Upper lobe of right lung (tissue), 1 donor: Measurements from ENCODE around the gene PSMA2. TPM values are rescaled to one million over a fixed set of nuclear protein-coding genes. Genes with fewer than 3 reads are reported as not detected.
A peak's percentile ranks its signal among the peaks of the same experiment; 100 is the strongest.

Experiments used
- ATAC-seq: fragments of 200-7000 bp; cut with Tn5 transposase; one replicate; pipeline ENCODE4 v1.9.1; 2020; ENCODE audit warnings: mild to moderate bottlenecking, moderate library complexity
- DNase-seq: peaks from one replicate; pipeline ENCODE4 v3.0.0-alpha.2; 2020
- H3K27ac ChIP-seq: fragments of 200-600 bp; one replicate; pipeline ENCODE4 v1.8.0; 2022
- H3K27me3 ChIP-seq: fragments of 200-600 bp; one replicate; pipeline ENCODE4 v1.8.0; 2022; ENCODE audit warnings: mild to moderate bottlenecking
- H3K36me3 ChIP-seq: fragments of 200-600 bp; one replicate; pipeline ENCODE4 v1.8.0; 2022
- H3K4me1 ChIP-seq: fragments of 200-600 bp; one replicate; pipeline ENCODE4 v1.8.0; 2022
- H3K4me3 ChIP-seq: fragments of 200-600 bp; one replicate; pipeline ENCODE4 v1.8.0; 2022; ENCODE audit warnings: mild to moderate bottlenecking
- H3K9me3 ChIP-seq: fragments of 200-600 bp; one replicate; pipeline ENCODE4 v1.8.0; 2022
- intact Hi-C: fragments of 100-400 bp; cut with DNase I; formaldehyde crosslinking; loops from one replicate; pipeline ENCODE4 v1.11.0; 2022
- total RNA-seq: library from RNA; stranded (reverse); fragmentation: NEBNext Ultra II Directional; extraction: Animal tissue kit (Norgen Biotek cat#: 25700); gene quantifications from one replicate; pipeline ENCODE4 v1.2.1, GENCODE V29; 2021
- TF ChIP-seq, protein P1 (sequence below): fragments of 200-600 bp; IDR thresholded peaks from one replicate; pipeline ENCODE4 v1.8.0; 2022; ENCODE audit warnings: antibody characterized with exemption
- donor health status: DM: no; HTN: yes; CAD: no; lungs with severe emphysema.

Gene PSMA2
- total RNA-seq, 1 donor from 2014 or later = 55.1 TPM

DNA sequence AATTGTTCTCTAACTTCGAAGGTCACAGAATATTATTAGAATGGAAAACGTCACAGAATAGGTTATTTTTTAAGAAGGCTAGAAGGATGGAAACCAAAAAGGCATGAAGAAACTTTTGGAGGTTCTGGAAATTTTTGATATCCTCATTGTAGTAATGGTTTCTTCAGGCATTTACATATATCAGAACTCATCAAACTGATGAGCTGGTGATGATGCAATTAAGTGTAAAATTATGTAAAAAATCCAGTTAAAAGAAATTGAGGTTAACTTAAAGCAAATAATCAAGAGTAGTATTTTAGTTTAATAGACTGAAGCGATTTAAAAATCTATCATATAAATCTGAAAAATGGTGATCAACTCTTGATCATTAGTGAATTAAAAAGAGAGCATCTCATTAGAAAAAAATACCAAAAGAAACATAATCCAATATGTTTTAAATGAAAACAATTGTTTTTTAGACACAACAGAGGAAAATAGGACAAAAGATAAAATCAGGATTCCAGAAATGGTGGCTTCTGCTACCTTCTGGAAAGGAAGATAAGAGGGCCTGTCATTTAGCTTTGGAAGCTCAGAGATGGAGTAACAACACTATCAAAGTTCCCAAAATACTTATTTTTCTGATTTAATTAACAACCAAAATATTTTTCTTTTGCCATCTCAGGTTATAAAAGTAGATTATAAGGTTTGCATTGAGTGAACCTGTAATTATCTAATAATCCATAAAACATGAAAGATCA, 9.8 kb downstream of the PSMA2 start:
- Histone ChIP-seq H3K4me3 (no peak overlapping the region), H3K9me3 (no peaks in the 10 kb centered on the region), H3K36me3 (peaks cover 94% of the 10 kb centered on the region), H3K4me1 (no peaks in the 10 kb centered on the region), H3K27me3 (no peaks in the 10 kb centered on the region), H3K27ac (no peak overlapping the region)
- intact Hi-C loops = no loop called here
- TF ChIP-seq, protein P1, sequence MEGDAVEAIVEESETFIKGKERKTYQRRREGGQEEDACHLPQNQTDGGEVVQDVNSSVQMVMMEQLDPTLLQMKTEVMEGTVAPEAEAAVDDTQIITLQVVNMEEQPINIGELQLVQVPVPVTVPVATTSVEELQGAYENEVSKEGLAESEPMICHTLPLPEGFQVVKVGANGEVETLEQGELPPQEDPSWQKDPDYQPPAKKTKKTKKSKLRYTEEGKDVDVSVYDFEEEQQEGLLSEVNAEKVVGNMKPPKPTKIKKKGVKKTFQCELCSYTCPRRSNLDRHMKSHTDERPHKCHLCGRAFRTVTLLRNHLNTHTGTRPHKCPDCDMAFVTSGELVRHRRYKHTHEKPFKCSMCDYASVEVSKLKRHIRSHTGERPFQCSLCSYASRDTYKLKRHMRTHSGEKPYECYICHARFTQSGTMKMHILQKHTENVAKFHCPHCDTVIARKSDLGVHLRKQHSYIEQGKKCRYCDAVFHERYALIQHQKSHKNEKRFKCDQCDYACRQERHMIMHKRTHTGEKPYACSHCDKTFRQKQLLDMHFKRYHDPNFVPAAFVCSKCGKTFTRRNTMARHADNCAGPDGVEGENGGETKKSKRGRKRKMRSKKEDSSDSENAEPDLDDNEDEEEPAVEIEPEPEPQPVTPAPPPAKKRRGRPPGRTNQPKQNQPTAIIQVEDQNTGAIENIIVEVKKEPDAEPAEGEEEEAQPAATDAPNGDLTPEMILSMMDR = no peak
- no peak for DNase-seq
- ATAC-seq = no peak

- peaks cover 15% of the 10 kb centered on the region for H3K4me1 ChIP-seq
- intact Hi-C loops = no loop called here
- DNase-seq = no peak
- peaks cover 40% of the 10 kb centered on the region for H3K36me3 ChIP-seq
- no peak for ATAC-seq
- TF ChIP-seq, protein P1 = no peak
- no peaks in the 10 kb centered on the region for H3K27me3 ChIP-seq
- H3K27ac ChIP-seq = peak overlapping the region; percentile 52
- H3K4me3 ChIP-seq = no peak overlapping the region
- no peaks in the 10 kb centered on the region for H3K9me3 ChIP-seq
Observed at GRCh38 chr7:42915356-42915755, 16.6 kb downstream of the PSMA2 start.

DNA sequence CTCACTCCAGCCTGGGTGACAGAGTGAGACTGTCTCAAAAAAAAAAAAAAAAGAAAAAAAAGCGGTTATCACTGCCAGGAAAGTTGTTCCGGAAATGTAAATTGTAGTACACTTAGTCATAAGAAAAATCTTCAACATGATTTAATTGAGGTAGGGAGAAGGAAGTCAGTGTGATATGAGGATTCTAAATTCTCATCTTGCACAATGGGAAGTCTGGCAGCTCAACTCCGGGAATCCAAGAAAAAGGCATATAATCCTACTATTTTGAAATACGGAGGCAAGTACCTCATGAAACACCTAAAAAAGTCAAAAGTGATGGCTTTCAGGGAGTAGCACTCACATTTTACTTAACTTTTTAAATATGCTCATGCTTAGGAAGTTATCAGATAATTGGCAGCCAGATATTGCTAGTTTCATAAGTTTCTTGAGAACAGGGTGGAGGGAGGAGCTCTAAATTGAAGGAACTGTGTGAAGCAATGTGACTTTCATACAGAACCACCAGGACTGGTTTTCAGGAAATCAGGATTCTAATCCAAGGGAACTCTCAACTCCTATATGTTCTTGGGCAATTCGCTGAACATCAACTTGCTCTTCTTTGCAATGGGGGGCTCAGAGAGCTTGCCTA, 17.4 kb downstream of the PSMA2 start:
- peak overlapping the region; percentile 52 for H3K27ac ChIP-seq

GRCh38 chr7:42914009-42914408, 18.0 kb downstream of the PSMA2 start:
- H3K27ac ChIP-seq = peak overlapping the region; percentile 52
- ATAC-seq = no peak

More for the DNA sequence above, 17.4 kb downstream of the PSMA2 start:
- TF ChIP-seq, protein P1 = no peak
- ATAC-seq = no peak
- H3K27me3 ChIP-seq = no peaks in the 10 kb centered on the region
- intact Hi-C loops = no loop called here
- peaks cover 32% of the 10 kb centered on the region for H3K36me3 ChIP-seq
- H3K4me3 ChIP-seq = no peak overlapping the region
- H3K4me1 ChIP-seq = peaks cover 21% of the 10 kb centered on the region
- DNase-seq = no peak
- no peaks in the 10 kb centered on the region for H3K9me3 ChIP-seq

DNA sequence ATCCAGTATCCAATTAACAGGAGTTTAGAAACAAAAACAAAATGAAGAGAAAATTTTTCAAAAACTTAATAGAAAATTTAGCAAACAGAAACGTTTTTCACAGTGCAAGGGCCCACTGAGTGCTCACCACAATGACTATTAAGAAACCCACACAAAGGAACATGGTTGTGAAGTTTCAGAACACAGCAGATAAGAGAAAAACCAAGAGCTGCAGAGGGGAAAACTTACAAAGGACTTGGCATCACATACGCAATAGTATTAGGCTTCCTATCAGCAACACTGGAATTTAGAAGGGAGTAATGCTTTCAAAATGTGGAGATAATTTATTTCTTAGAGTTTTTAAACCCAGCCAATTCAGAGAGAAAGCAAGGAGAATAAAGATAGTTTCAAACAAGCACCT, 18.4 kb downstream of the PSMA2 start:
- Histone ChIP-seq H3K27ac (peak overlapping the region; percentile 52), H3K27me3 (no peaks in the 10 kb centered on the region), H3K9me3 (no peaks in the 10 kb centered on the region), H3K4me1 (peaks cover 22% of the 10 kb centered on the region), H3K4me3 (no peak overlapping the region), H3K36me3 (peaks cover 25% of the 10 kb centered on the region)
- ATAC-seq (no peak), DNase-seq (no peak)
- intact Hi-C loops = no loop called here
- TF ChIP-seq, protein P1 = no peak

More at GRCh38 chr7:42914009-42914408, 18.0 kb downstream of the PSMA2 start:
- Histone ChIP-seq H3K4me1 (peaks cover 22% of the 10 kb centered on the region), H3K36me3 (peaks cover 26% of the 10 kb centered on the region), H3K27me3 (no peaks in the 10 kb centered on the region), H3K9me3 (no peaks in the 10 kb centered on the region), H3K4me3 (no peak overlapping the region)
- intact Hi-C loops = no loop called here
- TF ChIP-seq, protein P1 = no peak
- DNase-seq = no peak
